Right renal cortex interstitium (tissue), 3 donors: Measurements from ENCODE around the gene C1orf74. TPM values are rescaled to one million over a fixed set of nuclear protein-coding genes. Genes with fewer than 3 reads are reported as not detected.
A peak's percentile ranks its signal among the peaks of the same experiment; 100 is the strongest.
"Not testable (repeated sequence)": the region's sequence is repeated elsewhere in the genome, so short reads cannot be mapped to it uniquely, and the experiment has no call there.

Experiments
- DNase-seq, 3 donors: peaks; one replicate each; pipeline ENCODE4 v3.0.0-alpha.2; 2013; ENCODE audit warnings: low read depth in 3 of 3, low spot score in 2 of 3
- polyA plus RNA-seq, 3 donors: library from polyadenylated mRNA; unstranded; fragments of 120-200 nt; gene quantifications; one replicate each; pipeline ENCODE4 v1.2.1, GENCODE V29; 2013; ENCODE audit not compliant: insufficient read length in 3 of 3

Gene C1orf74
- polyA plus RNA-seq, 3 donors, result 3.6 to 4.3 (median 4.1) TPM

DNA sequence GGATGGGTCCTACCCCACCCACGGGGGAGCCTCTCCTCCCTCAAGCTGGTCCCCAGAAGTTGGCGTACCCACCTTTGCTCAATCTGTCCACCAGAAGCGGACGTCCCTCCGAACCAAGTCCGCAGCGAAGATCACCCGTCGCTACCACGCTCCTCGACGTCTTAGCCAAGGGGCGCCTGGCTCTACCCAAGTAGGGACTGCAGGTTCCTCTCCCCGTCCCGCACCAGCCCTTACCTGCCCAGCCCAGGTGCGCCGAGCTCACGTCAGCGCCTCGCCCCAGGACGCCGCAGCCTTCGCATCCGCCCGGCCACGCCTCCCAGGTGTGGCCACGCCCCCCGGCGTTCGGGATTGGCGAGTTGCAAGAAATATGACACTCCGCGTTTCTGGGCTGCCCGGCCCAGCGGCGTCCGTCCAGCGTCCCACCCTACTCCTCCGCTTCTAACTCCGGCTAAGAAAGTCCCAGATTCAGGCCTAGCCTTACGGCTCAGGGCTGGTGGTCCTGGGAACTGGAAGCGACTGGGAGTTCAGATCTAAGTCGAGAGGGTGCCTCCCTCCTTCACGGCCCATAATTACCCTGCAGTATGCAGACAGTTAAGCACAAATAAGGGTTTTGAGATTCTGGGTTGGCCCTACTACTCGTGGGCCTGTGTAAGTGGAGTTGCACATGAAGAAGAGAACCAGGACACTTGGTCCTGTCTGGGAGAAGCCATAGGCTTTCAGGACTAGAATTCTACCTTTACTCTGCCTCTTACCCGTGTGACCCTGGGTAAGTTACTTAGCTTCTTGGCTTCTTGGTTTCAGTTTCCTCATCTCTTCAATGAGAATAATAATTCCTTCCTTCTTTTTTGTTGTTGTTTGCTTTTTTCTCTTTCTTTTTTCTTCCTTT is 21.8 kb upstream of the C1orf74 start, which contains the start of gene IRF6:
Gene IRF6 (minus strand): TSS at position 268 of the 886 bp plus-strand sequence. CDS start 4,729 bp downstream, outside the sequence.
- DNase-seq, result peak in 2 of 3 donors; percentile 72 to 76

DNA sequence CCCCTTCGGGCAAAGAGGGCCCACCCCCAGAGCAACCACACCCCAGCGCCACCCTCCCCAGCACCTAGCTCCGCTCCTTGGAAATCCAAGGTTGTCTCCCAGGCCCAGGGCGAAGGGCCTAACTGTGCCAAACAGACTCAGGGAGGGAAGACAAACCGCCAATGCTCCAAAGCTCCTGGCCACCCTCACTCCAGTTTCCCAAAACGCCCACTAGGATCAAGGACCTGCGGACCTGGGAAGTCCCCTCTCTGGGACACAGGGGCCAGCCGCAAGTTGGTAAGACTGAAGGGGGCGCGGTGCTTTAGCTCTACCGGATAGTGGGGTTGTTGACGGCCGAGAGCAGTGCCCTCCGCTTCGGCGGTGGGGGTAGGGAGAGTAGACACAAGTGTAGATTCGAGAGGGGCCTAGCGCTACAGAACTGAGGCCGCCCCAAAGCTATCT is 21.0 kb upstream of the C1orf74 start:
- DNase-seq, result no peak

DNA sequence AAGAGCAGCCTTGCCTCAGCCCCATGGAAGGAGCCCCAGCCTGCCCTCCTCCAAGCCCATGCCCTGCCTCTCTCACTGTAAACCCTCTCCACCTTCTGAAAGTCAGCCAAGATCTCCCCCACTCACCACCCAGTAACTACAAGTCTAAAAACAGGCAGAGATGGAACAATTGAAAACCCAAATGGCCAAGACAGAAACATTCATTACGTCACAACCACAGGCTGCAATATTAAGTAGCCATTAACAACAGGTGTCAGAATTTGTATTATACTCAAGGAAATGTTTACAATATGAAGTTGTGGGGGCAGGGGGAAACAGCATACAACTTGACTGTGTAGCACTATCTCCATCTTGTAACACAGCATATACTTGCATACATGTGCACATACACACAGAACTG is 19.2 kb upstream of the C1orf74 start:
- no peak for DNase-seq

DNA sequence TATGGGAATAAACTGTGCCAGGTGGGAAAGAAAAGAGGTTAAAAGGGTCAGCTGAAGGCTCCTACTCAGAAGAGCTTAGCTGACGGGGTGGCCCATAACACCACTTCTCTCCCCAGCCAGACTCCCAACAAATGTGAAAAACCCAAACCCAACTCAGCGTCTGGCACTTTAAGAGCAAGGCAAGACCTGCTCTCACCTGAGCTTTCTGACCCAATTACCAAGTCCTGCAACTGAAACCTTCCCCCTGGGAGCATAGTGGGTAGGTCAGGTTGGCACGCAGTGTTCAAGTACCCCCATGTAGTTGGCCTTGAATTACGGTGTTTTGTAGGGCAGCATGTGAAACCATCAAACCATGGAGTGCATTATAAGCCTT is 18.4 kb upstream of the C1orf74 start:
- no peak for DNase-seq

DNA sequence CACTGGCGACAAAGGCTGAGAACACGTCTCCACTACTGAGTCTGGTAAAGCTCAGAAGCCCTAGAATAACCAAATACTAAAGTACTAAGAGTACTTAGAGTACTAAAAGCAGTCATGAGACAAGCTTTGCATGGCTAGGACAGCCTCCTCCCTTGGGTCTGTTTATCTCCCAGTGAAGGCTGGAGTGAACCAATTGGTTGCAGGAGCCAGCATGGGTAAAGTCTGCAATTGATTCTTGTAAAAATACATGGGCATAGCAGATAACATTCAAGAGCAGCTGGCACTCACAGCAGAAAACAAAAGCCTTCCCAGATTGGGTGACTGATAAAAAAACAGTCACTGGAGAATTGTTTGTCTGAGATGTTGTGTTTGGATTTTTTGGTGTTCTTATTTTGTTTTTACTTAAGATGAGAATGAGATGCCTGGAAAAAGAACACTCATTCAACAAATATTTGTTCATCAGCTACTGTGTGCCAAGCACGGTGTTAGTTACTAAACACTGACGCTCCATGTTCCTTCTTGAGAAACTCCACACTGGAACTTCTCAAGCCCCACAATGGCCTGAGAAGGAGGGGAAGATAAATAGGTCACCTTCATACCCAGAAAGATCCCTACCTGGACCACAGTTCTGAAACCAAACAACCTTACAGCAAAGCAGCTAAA is 17.9 kb upstream of the C1orf74 start:
- DNase-seq, result no peak

DNA sequence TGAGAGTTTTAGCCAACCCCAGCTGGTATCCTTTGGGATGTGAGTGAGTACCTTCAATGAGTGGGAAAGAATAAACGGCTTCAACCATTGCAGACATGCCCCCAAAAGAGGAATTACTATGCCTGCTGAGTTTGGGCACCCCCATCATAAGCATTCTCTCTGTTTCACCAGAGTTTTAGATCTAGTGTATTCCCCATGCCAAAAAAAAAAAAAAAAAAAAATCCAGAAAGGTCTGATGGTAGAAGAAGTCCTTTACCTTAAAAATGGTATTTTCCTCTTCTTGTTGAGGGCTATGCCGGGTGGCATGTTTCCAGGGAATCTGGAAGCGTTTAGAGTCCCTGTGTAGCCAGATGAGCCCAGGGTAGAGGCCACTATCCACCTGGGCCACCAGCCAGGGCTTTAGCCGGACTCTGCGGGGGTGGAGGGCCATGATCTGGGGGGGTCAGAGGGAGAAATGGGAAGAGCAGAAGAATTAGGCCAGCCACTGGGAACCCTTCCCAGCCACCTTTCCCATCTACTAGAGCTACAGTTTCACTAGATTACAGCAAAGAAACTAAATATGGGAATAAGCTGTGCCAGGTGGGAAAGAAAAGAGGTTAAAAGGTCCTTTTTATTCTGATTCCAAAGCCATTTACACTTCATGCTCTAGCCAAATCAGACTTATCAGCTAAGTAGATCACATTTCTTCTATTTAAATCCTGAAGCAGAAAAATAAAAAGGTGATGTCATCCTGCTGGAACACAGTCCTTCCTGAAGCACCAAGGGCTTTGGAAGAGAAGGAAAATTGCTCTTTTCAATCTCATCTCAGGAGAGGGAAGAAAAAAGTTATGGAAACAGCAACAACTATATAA is 16.9 kb upstream of the C1orf74 start:
- DNase-seq, result no peak

DNA sequence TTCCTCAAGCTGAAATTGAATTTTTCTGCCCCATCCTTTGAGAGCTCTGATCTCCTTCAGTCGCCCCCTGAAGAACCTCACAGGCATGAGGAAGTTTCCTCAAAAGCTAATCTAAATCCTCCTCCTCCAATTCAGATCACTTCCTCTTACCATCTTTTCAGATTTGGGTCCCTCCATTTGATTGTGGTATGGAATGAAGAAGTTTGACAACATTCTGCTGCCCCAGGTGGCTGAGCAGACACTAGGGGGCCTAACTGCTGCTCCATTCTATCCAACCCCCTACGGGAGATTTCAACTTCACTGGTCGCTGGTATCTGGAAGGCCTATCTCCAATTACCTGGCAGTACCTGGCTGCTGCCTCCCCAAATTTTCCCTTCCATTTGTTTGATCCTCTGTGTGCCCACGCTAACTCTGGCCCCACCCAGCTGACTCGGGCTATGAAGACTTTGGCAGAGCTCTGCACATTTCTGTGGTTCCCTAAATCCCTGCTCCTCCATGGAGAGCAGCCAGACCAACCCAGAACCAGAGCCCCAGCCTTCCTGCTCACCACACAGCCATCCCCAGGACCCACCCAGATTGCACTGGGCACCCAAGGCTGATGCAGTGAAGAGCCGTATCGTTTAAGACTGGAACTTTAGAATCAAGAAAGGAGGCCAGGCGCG is 13.8 kb upstream of the C1orf74 start:
- DNase-seq, result no peak

DNA sequence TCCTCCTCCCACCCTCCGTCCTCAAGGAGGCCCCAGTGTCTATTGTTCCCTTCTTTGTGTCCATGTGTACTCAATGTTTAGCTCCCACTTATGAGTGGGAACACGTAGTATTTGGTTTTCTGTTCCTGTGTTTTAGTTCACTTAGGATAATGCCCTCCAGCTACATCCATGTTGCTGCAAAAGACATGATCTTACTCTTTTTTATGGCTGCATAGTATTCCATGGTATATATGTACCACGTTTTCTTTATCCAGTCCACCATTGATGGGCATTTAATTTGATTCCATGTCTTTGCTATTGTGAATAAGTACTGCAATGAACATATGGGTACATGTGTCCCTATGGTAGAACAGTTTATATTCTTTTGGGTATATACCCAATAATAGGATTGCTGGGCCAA is 9.4 kb upstream of the C1orf74 start:
- DNase-seq, result not testable (repeated sequence)

DNA sequence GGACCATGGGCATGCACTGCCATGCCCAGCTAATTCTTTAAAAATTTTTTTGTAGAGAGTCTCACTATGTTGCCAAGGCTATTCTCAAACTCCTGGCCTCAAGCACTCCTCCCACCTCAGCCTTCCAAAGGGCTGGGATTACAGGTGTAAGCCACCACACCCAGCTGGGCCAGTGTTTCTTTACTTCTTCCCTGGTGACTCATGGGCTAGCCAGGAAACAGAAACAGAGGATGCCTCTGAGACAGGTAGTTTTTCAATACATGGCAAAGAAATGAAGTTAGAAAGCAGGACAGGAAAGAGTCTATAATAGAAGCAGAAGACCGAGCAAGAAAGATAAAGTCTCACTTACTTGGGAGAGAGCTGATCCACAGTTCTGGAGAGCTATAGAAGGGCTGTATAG is 7.6 kb upstream of the C1orf74 start:
- no peak for DNase-seq

DNA sequence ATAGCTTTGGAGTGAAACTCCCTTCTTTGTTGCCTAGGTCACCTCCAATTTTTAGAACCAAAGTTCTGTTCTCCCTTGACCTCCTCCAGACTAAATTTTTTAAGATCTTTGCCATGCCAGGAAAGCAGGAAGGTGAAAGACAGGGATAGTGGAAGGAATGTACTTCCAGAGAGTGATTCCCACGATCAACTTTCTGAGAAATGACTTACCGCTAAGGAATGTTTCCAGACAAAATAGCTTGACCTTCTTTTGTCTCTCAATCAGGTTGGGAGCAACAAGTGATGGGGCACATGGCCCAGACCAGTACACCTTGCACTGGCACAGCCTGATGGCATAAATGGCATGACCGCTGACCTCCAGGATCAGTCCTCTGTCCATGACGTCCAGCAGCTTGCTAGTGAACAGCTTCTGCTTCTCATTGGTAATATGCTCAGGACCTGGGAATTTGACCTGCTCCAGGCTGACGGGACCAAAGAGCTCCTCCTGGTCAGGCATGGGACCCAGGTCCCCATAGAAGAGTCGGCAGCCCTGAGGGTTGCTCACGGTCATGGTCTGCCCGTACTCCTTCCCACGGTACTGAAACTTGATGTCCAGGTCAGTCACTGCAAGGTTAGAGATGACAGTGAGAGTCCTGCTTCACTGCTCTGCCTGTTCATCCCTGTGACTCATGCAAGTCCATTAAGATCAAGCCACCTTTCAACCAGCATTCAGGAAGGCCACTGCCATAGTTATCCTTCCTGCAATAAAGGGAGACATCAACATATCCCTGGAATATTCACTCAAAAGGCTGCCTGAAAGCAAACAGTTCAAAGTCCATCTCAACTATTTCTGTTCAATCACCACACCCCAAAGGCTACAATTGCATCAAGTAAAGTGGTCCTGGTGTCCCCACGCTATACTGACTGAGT is 6.2 kb upstream of the C1orf74 start:
- DNase-seq, result no peak

DNA sequence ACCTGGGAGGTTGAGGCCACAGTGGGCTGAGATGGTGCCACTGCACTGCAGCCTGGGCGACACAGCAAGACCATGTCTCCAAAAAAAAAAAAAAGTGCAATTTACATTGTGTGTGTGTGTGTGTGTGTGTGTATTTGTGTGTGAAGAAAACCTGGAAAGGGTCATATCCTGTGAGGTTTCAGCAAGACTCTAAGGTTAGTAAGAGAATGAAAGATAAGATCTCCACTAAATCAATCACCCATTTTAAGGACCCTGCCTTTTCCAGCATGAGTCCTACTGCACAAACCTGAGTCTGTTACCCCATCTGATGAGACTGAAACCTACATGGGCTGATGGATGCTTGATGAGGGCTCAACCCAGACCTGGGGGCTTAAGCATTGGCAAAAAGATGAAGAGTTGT is 4.9 kb upstream of the C1orf74 start:
- no peak for DNase-seq

DNA sequence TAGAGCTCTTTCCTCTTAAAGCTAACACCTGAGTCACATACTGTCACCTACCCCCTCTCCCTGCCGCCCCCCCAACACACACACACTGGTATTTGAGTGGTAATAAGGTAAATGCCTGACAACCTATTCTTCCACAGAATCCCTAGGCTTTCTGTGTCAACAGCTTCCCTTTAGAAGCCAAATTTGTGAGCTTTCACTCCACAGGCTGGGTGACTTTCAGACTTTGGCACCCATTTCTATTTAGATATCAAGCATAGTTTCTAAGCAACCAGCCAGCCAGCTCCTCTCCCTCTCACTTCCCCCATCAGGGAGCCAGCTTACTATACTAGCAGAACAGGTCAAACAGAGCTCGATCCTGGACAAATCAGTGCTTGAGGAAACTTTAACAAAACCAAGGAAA is 3.2 kb upstream of the C1orf74 start:
- DNase-seq, result no peak

DNA sequence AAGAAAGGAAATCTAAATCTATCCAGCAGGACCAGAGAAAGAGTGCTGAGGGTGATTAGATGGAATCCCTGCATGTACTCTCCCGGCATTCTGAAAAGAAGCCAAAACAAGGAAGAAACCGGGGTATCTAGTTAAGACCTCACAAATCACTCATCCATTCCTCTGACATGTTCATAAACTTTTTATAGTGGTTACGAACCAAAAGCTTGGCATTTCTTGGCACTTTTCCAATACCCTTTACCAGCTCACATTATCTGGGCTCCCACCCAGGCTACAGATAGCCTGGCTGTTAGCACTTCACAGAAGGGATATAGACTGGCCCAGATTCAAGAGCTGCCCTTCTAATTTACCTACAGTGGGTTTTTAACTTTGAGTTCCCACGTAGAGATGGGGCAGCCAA is 1.8 kb upstream of the C1orf74 start:
- no peak for DNase-seq

DNA sequence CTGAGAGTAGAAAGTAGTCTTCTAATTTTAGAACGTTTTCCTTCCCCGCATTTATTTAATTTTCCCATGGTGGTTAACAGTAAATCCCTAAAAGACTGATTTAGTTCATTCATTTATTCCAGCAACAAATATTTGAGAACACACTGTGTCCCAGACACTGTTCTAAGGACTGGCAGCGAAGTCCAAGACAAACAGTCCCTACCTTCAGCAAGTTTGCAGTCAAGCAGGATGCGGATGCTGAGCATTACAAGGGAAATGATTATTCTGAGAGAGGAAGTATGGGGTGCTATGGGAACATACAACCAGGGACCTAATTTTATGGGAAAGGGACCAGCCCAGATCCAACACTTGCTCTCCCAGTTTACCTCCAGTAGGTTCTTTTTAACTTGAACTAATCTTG is 1.2 kb upstream of the C1orf74 start:
- DNase-seq, result no peak

DNA sequence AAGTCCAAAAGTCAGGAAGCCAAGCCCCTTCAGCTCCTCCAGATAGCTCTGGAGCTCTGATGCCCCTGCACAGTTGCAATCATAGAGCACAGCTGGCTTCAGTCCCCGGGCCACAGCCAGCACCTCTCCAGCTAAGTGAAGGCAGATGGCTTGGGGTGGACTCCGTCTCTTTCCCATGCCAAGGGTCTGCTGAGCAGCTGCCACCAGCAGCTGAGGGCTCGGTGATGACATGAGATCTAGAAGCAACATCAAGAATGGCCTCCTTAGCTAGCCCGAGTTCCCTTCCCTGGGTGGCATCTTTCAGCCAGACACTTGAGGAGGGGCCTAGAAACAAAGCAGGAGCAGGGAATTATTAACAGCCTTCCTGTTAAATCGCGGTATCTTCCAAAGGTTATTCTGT is 973 bp downstream of the C1orf74 start:
- no peak for DNase-seq

DNA sequence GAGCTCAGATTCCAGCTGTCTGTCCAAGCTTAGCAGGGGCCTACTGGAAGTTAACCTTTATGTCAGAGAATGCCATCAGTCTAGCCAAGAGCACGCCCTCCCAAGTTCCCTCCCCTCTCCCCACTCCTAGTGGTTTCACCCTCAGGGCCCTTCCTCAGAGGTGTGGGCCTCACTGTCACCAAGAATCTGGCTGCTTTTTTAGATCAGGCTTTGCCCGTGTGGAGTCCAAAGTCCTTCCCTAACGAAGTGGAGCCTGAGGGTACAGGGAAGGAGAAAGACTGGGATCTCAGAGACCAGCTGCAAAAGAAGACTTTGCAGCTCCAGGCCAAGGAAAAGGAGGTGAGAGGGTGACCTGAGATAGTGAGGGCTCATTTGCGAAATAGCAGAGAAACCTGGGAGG is 4.1 kb downstream of the C1orf74 start:
- no peak for DNase-seq

DNA sequence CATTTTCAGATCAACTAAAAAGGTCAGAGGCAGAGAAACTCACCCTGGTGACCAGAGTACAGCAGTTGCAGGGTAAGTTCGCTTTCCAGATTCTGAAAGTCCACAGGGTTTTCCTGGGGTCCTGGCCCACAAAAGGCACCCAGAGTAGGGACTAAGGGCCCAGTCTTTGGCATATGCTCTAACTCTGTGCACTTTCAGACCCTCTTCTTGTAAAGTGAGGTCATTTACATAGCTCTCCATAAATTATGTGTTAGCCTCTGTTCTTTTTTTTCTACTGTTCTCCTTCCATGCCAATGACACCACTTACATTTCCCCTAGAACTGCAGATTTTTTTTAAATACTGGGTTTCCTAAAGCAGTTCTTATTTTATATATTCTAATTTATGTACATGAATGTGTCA is 6.3 kb downstream of the C1orf74 start:
- DNase-seq, result no peak

DNA sequence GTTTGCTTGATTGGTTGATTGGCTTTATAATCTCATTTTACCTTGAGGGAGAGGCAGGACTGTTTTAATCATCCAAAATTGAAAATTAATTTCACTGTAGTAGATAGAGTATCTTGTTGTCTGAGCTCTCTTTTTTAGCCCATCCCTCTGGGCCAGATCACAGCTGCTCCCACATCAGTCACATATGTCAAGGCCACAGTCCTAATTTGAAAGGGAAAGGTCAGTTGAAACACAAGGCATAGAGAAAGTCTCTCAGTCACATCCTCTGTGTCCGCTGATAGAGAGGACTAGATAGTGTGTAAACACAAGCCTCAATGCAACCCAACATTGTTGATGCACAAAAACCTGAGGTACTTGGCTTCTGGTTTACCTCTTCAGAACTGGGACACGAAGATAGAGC is 6.8 kb downstream of the C1orf74 start:
- DNase-seq, result no peak

DNA sequence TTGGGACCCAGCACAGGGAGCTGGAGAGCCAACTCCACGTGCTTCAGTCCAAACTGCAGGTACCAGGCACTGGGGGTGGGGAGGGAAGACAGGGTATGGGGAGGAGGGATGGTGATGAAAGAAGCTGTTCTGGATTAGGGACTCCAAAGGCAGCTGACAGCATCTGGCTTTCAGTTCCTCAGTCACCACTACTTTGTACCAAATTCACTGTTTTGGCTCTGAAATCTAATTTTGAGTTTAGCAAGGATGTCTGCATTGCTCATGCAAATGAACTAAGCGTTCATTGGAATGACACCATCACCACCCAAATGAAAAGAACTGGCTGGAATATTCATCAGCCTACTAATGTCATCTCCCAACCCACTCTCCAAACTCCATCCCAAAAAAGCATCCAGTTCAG is 8.7 kb downstream of the C1orf74 start:
- DNase-seq, result no peak

DNA sequence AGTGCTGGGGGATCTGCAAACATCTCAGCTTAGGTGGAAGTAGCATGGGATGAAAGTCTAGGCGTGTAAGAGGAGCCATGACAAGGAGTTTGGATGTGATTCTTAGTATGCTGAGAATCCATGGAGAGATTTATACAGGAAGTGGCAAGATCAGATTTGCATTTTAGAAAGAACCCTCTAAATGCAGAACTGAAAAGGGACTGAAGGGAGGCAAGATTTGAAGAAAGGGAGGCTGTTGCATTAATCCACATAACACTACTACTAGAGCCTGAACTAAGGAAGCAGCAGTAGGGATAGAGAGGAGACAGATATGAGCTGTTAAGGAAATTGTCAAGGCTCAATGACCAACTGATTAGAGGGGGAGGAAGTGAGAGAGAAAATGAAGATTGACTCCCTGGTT is 9.8 kb downstream of the C1orf74 start:
- no peak for DNase-seq
